OCI-LY1 (cell line): Measurements from ENCODE around the gene FBXW7.

Experiments
- CTCF ChIP-seq: fragments of 200-600 bp; sonication (generic), shearing (Covaris generic); IDR thresholded peaks from 2 replicates; pipeline ENCODE4 v1.5.1; 2017; ENCODE audit warnings: mild to moderate bottlenecking, antibody characterized with exemption, low read length, moderate library complexity, mixed read lengths
- EZH2 ChIP-seq: fragments of 200-600 bp; sonication (generic), shearing (Covaris generic); IDR thresholded peaks from 2 replicates; pipeline ENCODE4 v1.8.0; 2017; ENCODE audit warnings: borderline replicate concordance, mixed run types, mild to moderate bottlenecking, antibody characterized with exemption, low read length, moderate library complexity, mixed read lengths

- no peak for TF ChIP-seq CTCF
- no peak for TF ChIP-seq EZH2
Measured at GRCh38 chr4:152451496-152451895, 84.4 kb downstream of the FBXW7 start.
